MM.1S (cell line): Measurements from ENCODE around the gene ANXA6.

ENCODE experiments used
- CTCF ChIP-seq: fragments of 300-600 bp; sonication (generic); IDR thresholded peaks from 2 replicates; pipeline ENCODE4 v1.5.1; 2016; ENCODE audit warnings: antibody characterized with exemption, low read length, mixed read lengths
- EZH2 ChIP-seq: fragments of 300-600 bp; sonication (generic); optimal IDR thresholded peaks from 2 replicates; pipeline ENCODE3; 2017; ENCODE audit warnings: low read depth, mild to moderate bottlenecking, antibody characterized with exemption, low read length, mixed read lengths
- EZH2phosphoT487 ChIP-seq: fragments of 300-600 bp; sonication (generic); IDR thresholded peaks from 2 replicates; pipeline ENCODE4 v1.6.1; 2018; ENCODE audit warnings: antibody characterized with exemption, low read length

GRCh38 chr5:151066920-151067319 lies 90.7 kb downstream of the ANXA6 start:
- no peak for TF ChIP-seq CTCF
- TF ChIP-seq EZH2: no peak
- TF ChIP-seq EZH2phosphoT487: no peak
